Measurements from ENCODE around the gene DLG2. TPM values are rescaled to one million over a fixed set of nuclear protein-coding genes. Genes with fewer than 3 reads are reported as not detected.

Gene DLG2
- total RNA-seq, 1 experiment from 2014 or later, result 2.7 TPM

DNA sequence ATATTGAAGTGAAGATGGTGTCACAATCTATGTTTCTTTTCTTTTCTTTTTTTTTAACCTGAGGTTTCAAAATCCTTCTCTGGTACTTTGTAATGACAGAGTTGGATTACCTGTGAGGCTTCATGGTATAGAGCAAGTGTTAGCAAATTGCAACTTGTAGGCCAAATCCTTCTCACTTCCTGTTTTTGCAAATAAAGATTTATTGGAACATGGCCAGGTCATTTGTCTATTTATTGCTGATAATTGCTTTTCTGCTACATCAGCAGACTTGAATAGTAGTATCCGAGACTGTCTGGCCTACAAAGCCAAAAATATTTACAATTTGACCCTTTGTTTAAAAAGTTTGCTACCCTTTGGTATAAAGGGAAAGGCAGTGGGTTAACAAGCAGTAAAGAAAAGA lies 1281.5 kb downstream of the DLG2 start:
- Histone ChIP-seq H3K79me2 (ENCODE audit: low read length) (no peaks in the 10 kb centered on the region), H3K4me3 (ENCODE audit: low read length) (no peak overlapping the region), H3K4me1 (ENCODE audit: low read length) (peaks cover 5% of the 10 kb centered on the region; the same call in 1 of the 2 replicates), H3K27ac (ENCODE audit: low read length) (no peak overlapping the region), H3K9me2 (replicated peaks; ENCODE audit: insufficient read depth, low read length) (0 out of 2 replicates have a peak, but pooled peaks cover 2% of the 10 kb centered on the region), H3K4me2 (ENCODE audit: low read depth, low read length, poor library complexity, severe bottlenecking) (no peak overlapping the region), H4K20me1 (ENCODE audit: insufficient read depth, low read depth, low read length) (no peaks in the 10 kb centered on the region), H3K36me3 (ENCODE audit: insufficient read depth, low read length) (no peaks in the 10 kb centered on the region), H3K27me3 (ENCODE audit: low read length) (no peaks in the 10 kb centered on the region), H3K9me3 (ENCODE audit: low read length) (no peaks in the 10 kb centered on the region), H2AFZ (ENCODE audit: low read length) (no peak overlapping the region), H3K9ac (ENCODE audit: low read length) (no peak overlapping the region)
- DNase-seq, result peak; percentile 49

- no peak for DNase-seq
- H2AFZ ChIP-seq (ENCODE audit: low read length), result no peak overlapping the region
- H3K4me2 ChIP-seq (ENCODE audit: low read depth, low read length, poor library complexity, severe bottlenecking), result no peak overlapping the region
- H3K9me3 ChIP-seq (ENCODE audit: low read length), result no peaks in the 10 kb centered on the region
- no peak overlapping the region for H3K9ac ChIP-seq (ENCODE audit: low read length)
- no peaks in the 10 kb centered on the region for H3K36me3 ChIP-seq (ENCODE audit: insufficient read depth, low read length)
- H3K4me3 ChIP-seq (ENCODE audit: low read length), result no peak overlapping the region
- no peaks in the 10 kb centered on the region for H3K9me2 ChIP-seq (replicated peaks; ENCODE audit: insufficient read depth, low read length)
- H3K4me1 ChIP-seq (ENCODE audit: low read length), result peaks cover 5% of the 10 kb centered on the region; the same call in 1 of the 2 replicates
- no peaks in the 10 kb centered on the region for H4K20me1 ChIP-seq (ENCODE audit: insufficient read depth, low read depth, low read length)
- H3K27ac ChIP-seq (ENCODE audit: low read length), result no peak overlapping the region
- H3K27me3 ChIP-seq (ENCODE audit: low read length), result no peaks in the 10 kb centered on the region
- no peaks in the 10 kb centered on the region for H3K79me2 ChIP-seq (ENCODE audit: low read length)
Measured at GRCh38 chr11:84345027-84345426, 1282.1 kb downstream of the DLG2 start.

GRCh38 chr11:84339796-84340195 lies 1287.3 kb downstream of the DLG2 start:
- no peaks in the 10 kb centered on the region for H3K9me3 ChIP-seq (ENCODE audit: low read length)
- no peak overlapping the region for H3K9ac ChIP-seq (ENCODE audit: low read length)
- no peaks in the 10 kb centered on the region for H3K4me1 ChIP-seq (ENCODE audit: low read length)
- H3K4me2 ChIP-seq (ENCODE audit: low read depth, low read length, poor library complexity, severe bottlenecking), result no peak overlapping the region
- no peaks in the 10 kb centered on the region for H3K9me2 ChIP-seq (replicated peaks; ENCODE audit: insufficient read depth, low read length)
- no peaks in the 10 kb centered on the region for H3K27me3 ChIP-seq (ENCODE audit: low read length)
- H3K36me3 ChIP-seq (ENCODE audit: insufficient read depth, low read length), result no peaks in the 10 kb centered on the region
- no peak overlapping the region for H3K27ac ChIP-seq (ENCODE audit: low read length)
- H4K20me1 ChIP-seq (ENCODE audit: insufficient read depth, low read depth, low read length), result no peaks in the 10 kb centered on the region
- H3K79me2 ChIP-seq (ENCODE audit: low read length), result no peaks in the 10 kb centered on the region
- H3K4me3 ChIP-seq (ENCODE audit: low read length), result no peak overlapping the region
- no peak overlapping the region for H2AFZ ChIP-seq (ENCODE audit: low read length)
- DNase-seq, result no peak

DNA sequence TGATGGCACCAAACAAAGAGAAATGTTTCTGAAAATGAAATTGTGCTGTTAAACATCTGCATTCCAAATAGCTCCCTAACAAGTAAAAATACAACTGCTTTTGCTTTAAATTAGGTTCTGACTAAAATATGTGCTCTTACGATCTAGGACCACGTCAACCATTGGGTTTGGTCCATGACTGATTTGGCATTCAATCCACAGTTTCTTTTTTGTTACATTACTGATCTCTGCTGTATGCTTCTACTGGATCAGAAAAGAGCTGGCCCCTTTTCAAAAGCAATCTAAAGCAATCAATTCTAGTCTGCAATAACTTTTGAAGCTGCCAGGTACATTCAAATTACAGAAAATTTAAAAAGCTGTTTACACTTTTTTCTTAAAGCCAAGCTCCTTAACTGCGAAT lies 1293.9 kb downstream of the DLG2 start:
- H3K4me2 ChIP-seq (ENCODE audit: low read depth, low read length, poor library complexity, severe bottlenecking), result no peak overlapping the region
- no peak overlapping the region for H3K9ac ChIP-seq (ENCODE audit: low read length)
- no peak overlapping the region for H3K27ac ChIP-seq (ENCODE audit: low read length)
- H3K79me2 ChIP-seq (ENCODE audit: low read length), result no peaks in the 10 kb centered on the region
- no peaks in the 10 kb centered on the region for H3K36me3 ChIP-seq (ENCODE audit: insufficient read depth, low read length)
- no peak overlapping the region for H2AFZ ChIP-seq (ENCODE audit: low read length)
- H3K9me3 ChIP-seq (ENCODE audit: low read length), result no peaks in the 10 kb centered on the region
- no peaks in the 10 kb centered on the region for H3K4me1 ChIP-seq (ENCODE audit: low read length)
- H3K9me2 ChIP-seq (replicated peaks; ENCODE audit: insufficient read depth, low read length), result no peaks in the 10 kb centered on the region
- H4K20me1 ChIP-seq (ENCODE audit: insufficient read depth, low read depth, low read length), result no peaks in the 10 kb centered on the region
- DNase-seq, result no peak
- no peaks in the 10 kb centered on the region for H3K27me3 ChIP-seq (ENCODE audit: low read length)
- H3K4me3 ChIP-seq (ENCODE audit: low read length), result no peak overlapping the region

DNA sequence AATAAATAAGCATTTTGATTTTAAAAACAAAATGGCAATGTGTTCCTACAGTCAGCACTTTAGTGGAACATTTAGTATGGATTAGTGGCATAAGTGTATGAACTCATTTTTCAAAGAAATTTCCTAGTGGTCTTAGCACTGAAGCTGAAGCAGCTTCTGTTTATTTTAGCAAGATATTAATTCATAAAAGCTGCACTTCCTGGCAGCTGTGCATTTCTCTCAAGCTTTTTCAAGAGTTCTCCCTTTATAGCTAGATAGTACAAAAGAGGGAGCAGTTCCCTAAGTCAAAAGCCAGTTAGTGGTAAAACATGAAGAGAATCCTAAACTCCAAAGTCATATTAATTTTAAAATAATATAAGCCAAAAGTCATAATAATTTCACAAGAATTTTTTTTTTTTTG lies 1304.9 kb downstream of the DLG2 start:
- H3K79me2 ChIP-seq (ENCODE audit: low read length), result no peaks in the 10 kb centered on the region
- H3K9me2 ChIP-seq (replicated peaks; ENCODE audit: insufficient read depth, low read length), result no peaks in the 10 kb centered on the region
- H3K4me1 ChIP-seq (ENCODE audit: low read length), result no peaks in the 10 kb centered on the region
- no peaks in the 10 kb centered on the region for H3K9me3 ChIP-seq (ENCODE audit: low read length)
- no peak overlapping the region for H2AFZ ChIP-seq (ENCODE audit: low read length)
- H4K20me1 ChIP-seq (ENCODE audit: insufficient read depth, low read depth, low read length), result no peaks in the 10 kb centered on the region
- H3K27me3 ChIP-seq (ENCODE audit: low read length), result no peaks in the 10 kb centered on the region; the same call in 1 of the 2 replicates
- H3K4me3 ChIP-seq (ENCODE audit: low read length), result no peak overlapping the region
- H3K4me2 ChIP-seq (ENCODE audit: low read depth, low read length, poor library complexity, severe bottlenecking), result no peak overlapping the region
- H3K9ac ChIP-seq (ENCODE audit: low read length), result no peak overlapping the region
- DNase-seq, result no peak
- H3K36me3 ChIP-seq (ENCODE audit: insufficient read depth, low read length), result no peaks in the 10 kb centered on the region
- H3K27ac ChIP-seq (ENCODE audit: low read length), result no peak overlapping the region

GRCh38 chr11:84319863-84320262 lies 1307.3 kb downstream of the DLG2 start:
- no peak overlapping the region for H3K4me3 ChIP-seq (ENCODE audit: low read length)
- no peaks in the 10 kb centered on the region; the same call in 1 of the 2 replicates for H3K27me3 ChIP-seq (ENCODE audit: low read length)
- DNase-seq, result no peak
- no peaks in the 10 kb centered on the region for H3K36me3 ChIP-seq (ENCODE audit: insufficient read depth, low read length)
- H3K9ac ChIP-seq (ENCODE audit: low read length), result no peak overlapping the region
- no peaks in the 10 kb centered on the region for H3K4me1 ChIP-seq (ENCODE audit: low read length)
- no peak overlapping the region for H3K4me2 ChIP-seq (ENCODE audit: low read depth, low read length, poor library complexity, severe bottlenecking)
- no peaks in the 10 kb centered on the region for H4K20me1 ChIP-seq (ENCODE audit: insufficient read depth, low read depth, low read length)
- no peak overlapping the region for H2AFZ ChIP-seq (ENCODE audit: low read length)
- no peaks in the 10 kb centered on the region for H3K9me3 ChIP-seq (ENCODE audit: low read length)
- no peaks in the 10 kb centered on the region for H3K9me2 ChIP-seq (replicated peaks; ENCODE audit: insufficient read depth, low read length)
- H3K27ac ChIP-seq (ENCODE audit: low read length), result no peak overlapping the region
- no peaks in the 10 kb centered on the region for H3K79me2 ChIP-seq (ENCODE audit: low read length)

GRCh38 chr11:84316866-84317555 lies 1310.1 kb downstream of the DLG2 start:
- no peaks in the 10 kb centered on the region for H3K4me1 ChIP-seq (ENCODE audit: low read length)

DNA sequence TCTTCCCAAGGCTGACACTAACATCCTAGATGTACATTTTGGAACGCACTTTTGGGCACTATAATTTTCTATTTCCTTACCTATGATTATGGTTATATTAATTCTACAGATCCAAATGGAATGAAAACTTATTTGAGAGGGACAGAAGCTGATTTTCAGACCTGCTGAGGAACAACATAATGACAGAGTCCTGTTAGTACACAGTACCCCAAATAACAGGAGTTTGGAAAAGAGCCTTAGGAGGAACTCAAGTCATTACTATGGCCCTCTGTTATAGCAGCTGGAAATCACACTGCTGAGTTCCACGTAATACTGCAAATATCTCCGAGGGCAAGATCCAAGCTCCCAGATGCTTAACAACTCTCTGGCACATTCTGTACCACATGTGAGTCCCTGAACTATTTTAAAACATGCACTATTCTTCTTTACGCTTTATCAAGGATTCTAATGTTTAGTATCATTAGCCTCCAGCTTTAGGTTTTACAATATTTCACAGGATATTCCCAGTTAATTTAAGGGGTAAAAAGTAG lies 1313.2 kb downstream of the DLG2 start:
- Histone ChIP-seq H3K4me2 (ENCODE audit: low read depth, low read length, poor library complexity, severe bottlenecking) (no peak overlapping the region), H3K4me3 (ENCODE audit: low read length) (no peak overlapping the region), H3K27me3 (ENCODE audit: low read length) (no peaks in the 10 kb centered on the region), H2AFZ (ENCODE audit: low read length) (no peak overlapping the region), H3K9ac (ENCODE audit: low read length) (no peak overlapping the region), H3K36me3 (ENCODE audit: insufficient read depth, low read length) (no peaks in the 10 kb centered on the region), H4K20me1 (ENCODE audit: insufficient read depth, low read depth, low read length) (no peaks in the 10 kb centered on the region), H3K9me3 (ENCODE audit: low read length) (no peaks in the 10 kb centered on the region), H3K4me1 (ENCODE audit: low read length) (no peaks in the 10 kb centered on the region), H3K9me2 (replicated peaks; ENCODE audit: insufficient read depth, low read length) (no peaks in the 10 kb centered on the region), H3K79me2 (ENCODE audit: low read length) (no peaks in the 10 kb centered on the region), H3K27ac (ENCODE audit: low read length) (no peak overlapping the region)
- no peak for DNase-seq

More at GRCh38 chr11:84316866-84317555, 1310.1 kb downstream of the DLG2 start:
- H3K27ac ChIP-seq (ENCODE audit: low read length), result no peak overlapping the region
- H3K9me2 ChIP-seq (replicated peaks; ENCODE audit: insufficient read depth, low read length), result no peaks in the 10 kb centered on the region
- H3K9me3 ChIP-seq (ENCODE audit: low read length), result no peaks in the 10 kb centered on the region
- H3K4me2 ChIP-seq (ENCODE audit: low read depth, low read length, poor library complexity, severe bottlenecking), result no peak overlapping the region
- H2AFZ ChIP-seq (ENCODE audit: low read length), result no peak overlapping the region
- H3K9ac ChIP-seq (ENCODE audit: low read length), result no peak overlapping the region
- H3K27me3 ChIP-seq (ENCODE audit: low read length), result no peaks in the 10 kb centered on the region
- H3K36me3 ChIP-seq (ENCODE audit: insufficient read depth, low read length), result no peaks in the 10 kb centered on the region
- H3K79me2 ChIP-seq (ENCODE audit: low read length), result no peaks in the 10 kb centered on the region
- H3K4me3 ChIP-seq (ENCODE audit: low read length), result no peak overlapping the region
- DNase-seq, result no peak
- no peaks in the 10 kb centered on the region for H4K20me1 ChIP-seq (ENCODE audit: insufficient read depth, low read depth, low read length)

Measured in Karpas-422 (cell line).